GM18907 (cell line): ENCODE data around the gene KRTAP9-6.

ENCODE experiments used
- ATAC-seq: cut with Tn5 transposase; IDR thresholded peaks from one replicate; pipeline ENCODE4 v1.9.1; 2021; ENCODE audit warnings: mild to moderate bottlenecking, moderate library complexity; ENCODE audit not compliant: unreplicated experiment

Gene KRTAP9-6

GRCh38 chr17:41315204-41315794 is 50.1 kb downstream of the KRTAP9-6 start, which contains the start of gene KRTAP17-1:
Gene KRTAP17-1 (minus strand): TSS chr17:41315710. CDS start chr17:41315650, 60 bp downstream.
- ATAC-seq: no peak
